ENCODE measurements around the gene GRAMD4. TPM values are rescaled to one million over a fixed set of nuclear protein-coding genes. Genes with fewer than 3 reads are reported as not detected.

The GRAMD4 gene
- total and polyA plus RNA-seq, 7 donors, result 11.3 to 39.3 (median 17.8) TPM

DNA sequence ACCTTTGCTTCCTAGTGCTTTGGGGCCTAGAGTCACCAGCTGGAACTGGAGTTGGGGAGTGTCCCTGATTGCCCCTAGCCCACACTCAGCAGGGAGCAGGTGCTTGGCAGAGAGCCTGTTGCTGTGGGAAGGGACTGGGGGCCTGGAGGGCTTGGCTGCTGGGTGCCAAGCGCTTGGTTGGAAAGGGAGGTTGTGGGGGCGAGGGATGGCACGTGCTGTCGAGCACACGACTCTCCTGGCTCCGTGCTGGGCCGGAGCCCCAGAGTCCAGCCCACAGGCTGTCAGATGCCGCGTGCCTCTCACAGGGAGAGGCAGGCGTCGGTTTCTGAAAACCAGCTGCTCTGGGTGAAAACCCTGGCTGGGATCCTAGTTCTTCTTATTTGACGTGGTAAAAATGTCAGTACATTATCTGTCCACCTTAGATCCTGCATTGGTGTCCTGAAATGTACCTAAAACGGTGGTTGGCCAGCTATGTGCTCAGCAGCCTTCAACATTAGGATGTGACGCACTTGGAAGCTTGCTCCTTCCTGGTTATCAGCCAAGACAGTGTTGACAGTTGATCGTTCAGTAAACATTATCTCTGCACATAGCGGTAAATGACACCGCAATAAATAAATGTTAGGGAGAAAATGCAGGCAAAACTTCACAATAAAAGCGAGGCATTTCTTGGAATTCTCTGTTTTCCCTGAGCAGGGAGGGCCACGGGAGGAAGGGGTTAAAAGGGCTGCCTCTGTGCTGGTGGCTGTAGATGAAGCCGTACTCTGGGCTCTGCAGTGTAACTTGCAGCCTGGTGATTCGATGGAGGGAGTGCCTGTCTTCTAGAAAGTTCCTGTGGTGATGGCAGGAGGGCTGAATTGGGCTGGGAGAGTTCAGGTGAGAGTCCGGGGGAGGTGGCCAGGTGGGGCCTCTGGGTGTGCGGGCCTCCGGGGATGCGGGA, 29.2 kb downstream of the GRAMD4 start:
- H3K9me3 ChIP-seq, result no peaks in the 10 kb centered on the region
- no peaks in the 10 kb centered on the region for H3K36me3 ChIP-seq (ENCODE audit: insufficient read depth in 1 of 2, low read depth in 1 of 2)
- DNase-seq (no peak), ATAC-seq (peak; percentile 74 to 80 (median 77))
- H3K4me3 ChIP-seq, result peak overlapping the region; percentile 38
- H3K27ac ChIP-seq, result peak overlapping the region; percentile 90
- 14 to 16% (median 14%) methylated on average over 24 to 25 of the region's 25 CpGs for WGBS, 3 donors
- TF ChIP-seq, protein P1, sequence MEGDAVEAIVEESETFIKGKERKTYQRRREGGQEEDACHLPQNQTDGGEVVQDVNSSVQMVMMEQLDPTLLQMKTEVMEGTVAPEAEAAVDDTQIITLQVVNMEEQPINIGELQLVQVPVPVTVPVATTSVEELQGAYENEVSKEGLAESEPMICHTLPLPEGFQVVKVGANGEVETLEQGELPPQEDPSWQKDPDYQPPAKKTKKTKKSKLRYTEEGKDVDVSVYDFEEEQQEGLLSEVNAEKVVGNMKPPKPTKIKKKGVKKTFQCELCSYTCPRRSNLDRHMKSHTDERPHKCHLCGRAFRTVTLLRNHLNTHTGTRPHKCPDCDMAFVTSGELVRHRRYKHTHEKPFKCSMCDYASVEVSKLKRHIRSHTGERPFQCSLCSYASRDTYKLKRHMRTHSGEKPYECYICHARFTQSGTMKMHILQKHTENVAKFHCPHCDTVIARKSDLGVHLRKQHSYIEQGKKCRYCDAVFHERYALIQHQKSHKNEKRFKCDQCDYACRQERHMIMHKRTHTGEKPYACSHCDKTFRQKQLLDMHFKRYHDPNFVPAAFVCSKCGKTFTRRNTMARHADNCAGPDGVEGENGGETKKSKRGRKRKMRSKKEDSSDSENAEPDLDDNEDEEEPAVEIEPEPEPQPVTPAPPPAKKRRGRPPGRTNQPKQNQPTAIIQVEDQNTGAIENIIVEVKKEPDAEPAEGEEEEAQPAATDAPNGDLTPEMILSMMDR (IDR thresholded peaks at IDR 0.05), result no peak
- intact Hi-C loops (cut with DNase I), result no loop called here
- no peaks in the 10 kb centered on the region for H3K27me3 ChIP-seq (ENCODE audit: insufficient read depth in 3 of 3, low read length in 2 of 3)
- H3K4me1 ChIP-seq, result peaks cover 49% of the 10 kb centered on the region

DNA sequence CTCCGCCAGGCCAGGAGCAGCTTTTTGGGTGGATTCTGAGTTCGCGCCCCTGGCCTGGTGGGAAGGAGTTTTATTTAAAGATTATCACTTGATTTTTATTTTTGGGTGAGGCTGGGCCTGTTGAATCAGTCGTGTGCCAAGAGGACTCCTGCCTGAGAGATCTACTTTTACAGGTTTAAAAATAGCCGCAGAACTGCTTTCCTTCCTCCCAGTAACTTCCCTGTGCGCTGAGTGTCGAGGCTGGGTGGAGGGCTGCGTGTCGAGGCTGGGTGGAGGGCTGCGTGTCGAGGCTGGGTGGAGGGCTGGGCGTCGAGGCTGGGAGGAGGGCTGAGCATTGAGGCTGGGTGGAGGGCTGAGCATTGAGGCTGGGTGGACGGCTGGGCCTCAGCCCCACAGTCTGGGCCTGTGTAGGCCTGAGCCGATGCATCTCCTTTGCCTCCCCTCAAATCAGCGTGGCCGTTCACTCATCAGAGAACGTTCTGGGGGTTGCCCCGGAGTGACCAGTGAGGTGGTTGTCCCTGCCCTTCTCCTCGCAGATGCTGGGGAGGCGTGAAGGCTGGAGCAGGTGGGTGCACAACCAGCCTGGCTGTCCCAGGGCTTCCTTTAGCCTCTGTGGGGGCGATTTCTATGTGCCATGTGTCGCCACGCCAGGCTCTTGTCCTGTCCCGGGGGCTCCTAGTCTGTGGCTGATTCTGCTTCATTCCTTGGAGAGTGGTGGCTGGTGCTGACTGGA, 30.1 kb downstream of the GRAMD4 start:
- ATAC-seq (peak; percentile 24 to 80 (median 68)), DNase-seq (no peak)
- WGBS, 3 donors, result 43 to 53% (median 53%) methylated on average over 25 of the region's 25 CpGs
- H3K27me3 ChIP-seq (ENCODE audit: insufficient read depth in 3 of 3, low read length in 2 of 3), result no peaks in the 10 kb centered on the region
- H3K4me3 ChIP-seq, result peak overlapping the region; percentile 38
- H3K36me3 ChIP-seq (ENCODE audit: insufficient read depth in 1 of 2, low read depth in 1 of 2), result no peaks in the 10 kb centered on the region
- TF ChIP-seq, protein P1 (IDR thresholded peaks at IDR 0.05), result no peak
- intact Hi-C loops (cut with DNase I), result no loop called here
- H3K9me3 ChIP-seq, result no peaks in the 10 kb centered on the region
- peak overlapping the region; percentile 90 for H3K27ac ChIP-seq
- H3K4me1 ChIP-seq, result peaks cover 49% of the 10 kb centered on the region

DNA sequence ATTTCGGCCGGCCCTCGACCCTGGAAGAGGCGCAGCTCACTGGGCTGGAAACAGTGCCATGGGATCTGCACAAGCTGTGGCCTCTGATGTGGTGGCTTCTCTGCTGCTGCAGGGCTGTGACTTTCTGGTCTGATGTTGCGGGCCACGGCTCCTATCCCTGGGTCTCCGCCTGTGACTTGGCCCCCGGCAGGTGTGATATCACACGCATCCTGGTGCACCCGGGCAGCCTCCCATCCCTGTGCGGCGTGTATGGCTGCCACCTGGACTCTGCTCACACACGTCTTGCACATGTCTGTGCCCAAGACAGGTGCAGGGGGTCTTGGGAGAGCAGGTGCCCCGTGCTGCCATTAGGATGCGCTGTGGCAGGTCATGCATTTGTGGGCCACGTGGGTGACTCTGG, 31.1 kb downstream of the GRAMD4 start:
- peak overlapping the region; percentile 46 for H3K27ac ChIP-seq
- H3K27me3 ChIP-seq (ENCODE audit: insufficient read depth in 3 of 3, low read length in 2 of 3), result no peaks in the 10 kb centered on the region
- ATAC-seq (no peak), DNase-seq (no peak)
- H3K4me1 ChIP-seq, result peaks cover 49% of the 10 kb centered on the region
- TF ChIP-seq, protein P1 (IDR thresholded peaks at IDR 0.05), result no peak
- intact Hi-C loops (cut with DNase I), result no loop called here
- no peaks in the 10 kb centered on the region for H3K9me3 ChIP-seq
- 93 to 94% (median 94%) methylated on average over 16 of the region's 16 CpGs for WGBS, 3 donors
- no peaks in the 10 kb centered on the region for H3K36me3 ChIP-seq (ENCODE audit: insufficient read depth in 1 of 2, low read depth in 1 of 2)
- no peak overlapping the region for H3K4me3 ChIP-seq

DNA sequence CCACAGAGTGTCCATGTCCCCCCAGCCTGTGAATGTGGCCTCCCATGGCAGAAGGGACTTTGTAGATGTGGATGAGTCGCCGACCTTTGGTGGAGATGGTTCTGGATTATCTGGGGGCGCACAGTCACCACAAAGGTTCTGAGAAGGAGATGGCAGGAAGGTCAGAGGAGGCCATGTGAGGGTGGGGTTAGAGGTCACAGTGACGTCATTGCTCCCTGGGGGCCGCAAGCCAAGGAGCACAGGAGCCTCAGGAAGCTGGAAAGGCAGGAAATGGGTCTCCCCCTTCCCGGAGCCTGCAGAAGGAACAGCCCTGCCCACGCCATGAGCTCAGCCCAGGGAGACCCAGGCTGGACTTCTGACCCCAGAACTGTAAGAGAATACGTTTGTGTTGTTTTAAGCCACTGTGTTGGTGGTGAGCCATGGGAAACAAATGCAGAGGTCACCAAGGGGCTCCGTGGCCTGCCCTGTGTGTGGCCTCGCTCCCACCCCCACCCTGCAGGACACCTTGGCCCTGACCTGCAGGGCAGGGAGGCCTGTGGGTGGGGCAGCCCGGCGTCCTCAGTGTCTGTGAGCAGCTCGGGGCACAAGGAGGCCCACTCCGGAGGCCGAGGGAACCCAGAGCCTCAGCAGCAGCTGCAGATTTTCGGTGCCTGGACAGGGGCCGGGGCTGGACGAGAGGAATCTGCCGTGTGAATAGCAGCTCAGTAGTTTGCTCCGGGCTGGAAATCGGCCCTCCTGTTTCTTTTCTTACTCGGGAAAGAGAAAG, 32.1 kb downstream of the GRAMD4 start:
- intact Hi-C loops (cut with DNase I), result no loop called here
- peak in 1 of 2 donors; percentile 73 for DNase-seq
- ATAC-seq, result no peak
- H3K27ac ChIP-seq, result peak overlapping the region; percentile 23
- H3K9me3 ChIP-seq, result no peaks in the 10 kb centered on the region
- H3K4me1 ChIP-seq, result peaks cover 43% of the 10 kb centered on the region
- WGBS, 3 donors, result 62 to 65% (median 64%) methylated on average over 22 of the region's 22 CpGs
- TF ChIP-seq, protein P1 (IDR thresholded peaks at IDR 0.05), result no peak
- H3K27me3 ChIP-seq (ENCODE audit: insufficient read depth in 3 of 3, low read length in 2 of 3), result no peaks in the 10 kb centered on the region
- H3K36me3 ChIP-seq (ENCODE audit: insufficient read depth in 1 of 2, low read depth in 1 of 2), result no peaks in the 10 kb centered on the region
- no peak overlapping the region for H3K4me3 ChIP-seq
